ENCODE data around the gene MACF1. TPM values are rescaled to one million over a fixed set of nuclear protein-coding genes. Genes with fewer than 3 reads are reported as not detected.
"Not testable (repeated sequence)": the region's sequence is repeated elsewhere in the genome, so short reads cannot be mapped to it uniquely, and the experiment has no call there.

The MACF1 gene, protein sequence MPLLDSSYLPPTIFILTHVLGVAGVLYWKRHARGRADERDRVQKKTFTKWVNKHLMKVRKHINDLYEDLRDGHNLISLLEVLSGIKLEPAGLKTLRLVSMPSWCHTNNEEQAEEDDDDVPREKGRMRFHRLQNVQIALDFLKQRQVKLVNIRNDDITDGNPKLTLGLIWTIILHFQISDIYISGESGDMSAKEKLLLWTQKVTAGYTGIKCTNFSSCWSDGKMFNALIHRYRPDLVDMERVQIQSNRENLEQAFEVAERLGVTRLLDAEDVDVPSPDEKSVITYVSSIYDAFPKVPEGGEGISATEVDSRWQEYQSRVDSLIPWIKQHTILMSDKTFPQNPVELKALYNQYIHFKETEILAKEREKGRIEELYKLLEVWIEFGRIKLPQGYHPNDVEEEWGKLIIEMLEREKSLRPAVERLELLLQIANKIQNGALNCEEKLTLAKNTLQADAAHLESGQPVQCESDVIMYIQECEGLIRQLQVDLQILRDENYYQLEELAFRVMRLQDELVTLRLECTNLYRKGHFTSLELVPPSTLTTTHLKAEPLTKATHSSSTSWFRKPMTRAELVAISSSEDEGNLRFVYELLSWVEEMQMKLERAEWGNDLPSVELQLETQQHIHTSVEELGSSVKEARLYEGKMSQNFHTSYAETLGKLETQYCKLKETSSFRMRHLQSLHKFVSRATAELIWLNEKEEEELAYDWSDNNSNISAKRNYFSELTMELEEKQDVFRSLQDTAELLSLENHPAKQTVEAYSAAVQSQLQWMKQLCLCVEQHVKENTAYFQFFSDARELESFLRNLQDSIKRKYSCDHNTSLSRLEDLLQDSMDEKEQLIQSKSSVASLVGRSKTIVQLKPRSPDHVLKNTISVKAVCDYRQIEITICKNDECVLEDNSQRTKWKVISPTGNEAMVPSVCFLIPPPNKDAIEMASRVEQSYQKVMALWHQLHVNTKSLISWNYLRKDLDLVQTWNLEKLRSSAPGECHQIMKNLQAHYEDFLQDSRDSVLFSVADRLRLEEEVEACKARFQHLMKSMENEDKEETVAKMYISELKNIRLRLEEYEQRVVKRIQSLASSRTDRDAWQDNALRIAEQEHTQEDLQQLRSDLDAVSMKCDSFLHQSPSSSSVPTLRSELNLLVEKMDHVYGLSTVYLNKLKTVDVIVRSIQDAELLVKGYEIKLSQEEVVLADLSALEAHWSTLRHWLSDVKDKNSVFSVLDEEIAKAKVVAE (N-terminal part only)
- 98.6 TPM for polyA plus RNA-seq (2013, experiment 1 of 4)
- 138 TPM for polyA plus RNA-seq (2013, experiment 2 of 4)
- polyA plus RNA-seq (2013, experiment 3 of 4) = 72.0 TPM
- 103 TPM for polyA plus RNA-seq (2013, experiment 4 of 4)

GRCh38 chr1:39204441-39205081 is at the start of gene MACF1:
TSS of gene MACF1 (plus strand) at chr1:39204695. CDS start at chr1:39205023, 328 bp downstream.
- Histone ChIP-seq H3K9me3 (ENCODE audit: control insufficient read depth, low read length) (no peaks in the 10 kb centered on the region), H3K4me3 (ENCODE audit: insufficient read depth, low read depth, low read length) (peak within 1 kb of the TSS; percentile 2), H3K27ac (ENCODE audit: insufficient read depth, low read depth, low read length, poor library complexity, severe bottlenecking) (peak within 1 kb of the TSS; percentile 85), H3K4me1 (ENCODE audit: control insufficient read depth, insufficient read depth, low read length) (peaks cover 15% of the 10 kb centered on the region), H3K27me3 (ENCODE audit: control insufficient read depth, insufficient read depth, low read length, poor library complexity, severe bottlenecking) (no peaks in the 10 kb centered on the region), H3K36me3 (ENCODE audit: control insufficient read depth, insufficient read depth, low read length) (no peaks in the 10 kb centered on the region)
- WGBS, 2 experiments = 34 to 35% methylated on average over 8 to 9 of the region's 9 CpGs

GRCh38 chr1:39157304-39157703 is 47.2 kb upstream of the MACF1 start:
- no peak overlapping the region for H3K4me3 ChIP-seq (ENCODE audit: insufficient read depth, low read depth, low read length)
- no peaks in the 10 kb centered on the region for H3K36me3 ChIP-seq (ENCODE audit: control insufficient read depth, insufficient read depth, low read length)
- H3K4me1 ChIP-seq (ENCODE audit: control insufficient read depth, insufficient read depth, low read length) = peaks cover 55% of the 10 kb centered on the region
- H3K27ac ChIP-seq (ENCODE audit: insufficient read depth, low read depth, low read length, poor library complexity, severe bottlenecking) = no peak overlapping the region
- H3K9me3 ChIP-seq (ENCODE audit: control insufficient read depth, low read length) = no peaks in the 10 kb centered on the region
- H3K27me3 ChIP-seq (ENCODE audit: control insufficient read depth, insufficient read depth, low read length, poor library complexity, severe bottlenecking) = no peaks in the 10 kb centered on the region

GRCh38 chr1:39158327-39159086 is 46.0 kb upstream of the MACF1 start:
- no peaks in the 10 kb centered on the region for H3K27me3 ChIP-seq (ENCODE audit: control insufficient read depth, insufficient read depth, low read length, poor library complexity, severe bottlenecking)
- 35 to 38% methylated on average over 11 of the region's 11 CpGs for WGBS, 2 experiments
- peak overlapping the region; percentile 16 for H3K4me3 ChIP-seq (ENCODE audit: insufficient read depth, low read depth, low read length)
- peaks cover 45% of the 10 kb centered on the region for H3K4me1 ChIP-seq (ENCODE audit: control insufficient read depth, insufficient read depth, low read length)
- H3K27ac ChIP-seq (ENCODE audit: insufficient read depth, low read depth, low read length, poor library complexity, severe bottlenecking) = peak overlapping the region; percentile 58
- H3K9me3 ChIP-seq (ENCODE audit: control insufficient read depth, low read length) = no peaks in the 10 kb centered on the region
- H3K36me3 ChIP-seq (ENCODE audit: control insufficient read depth, insufficient read depth, low read length) = no peaks in the 10 kb centered on the region

DNA sequence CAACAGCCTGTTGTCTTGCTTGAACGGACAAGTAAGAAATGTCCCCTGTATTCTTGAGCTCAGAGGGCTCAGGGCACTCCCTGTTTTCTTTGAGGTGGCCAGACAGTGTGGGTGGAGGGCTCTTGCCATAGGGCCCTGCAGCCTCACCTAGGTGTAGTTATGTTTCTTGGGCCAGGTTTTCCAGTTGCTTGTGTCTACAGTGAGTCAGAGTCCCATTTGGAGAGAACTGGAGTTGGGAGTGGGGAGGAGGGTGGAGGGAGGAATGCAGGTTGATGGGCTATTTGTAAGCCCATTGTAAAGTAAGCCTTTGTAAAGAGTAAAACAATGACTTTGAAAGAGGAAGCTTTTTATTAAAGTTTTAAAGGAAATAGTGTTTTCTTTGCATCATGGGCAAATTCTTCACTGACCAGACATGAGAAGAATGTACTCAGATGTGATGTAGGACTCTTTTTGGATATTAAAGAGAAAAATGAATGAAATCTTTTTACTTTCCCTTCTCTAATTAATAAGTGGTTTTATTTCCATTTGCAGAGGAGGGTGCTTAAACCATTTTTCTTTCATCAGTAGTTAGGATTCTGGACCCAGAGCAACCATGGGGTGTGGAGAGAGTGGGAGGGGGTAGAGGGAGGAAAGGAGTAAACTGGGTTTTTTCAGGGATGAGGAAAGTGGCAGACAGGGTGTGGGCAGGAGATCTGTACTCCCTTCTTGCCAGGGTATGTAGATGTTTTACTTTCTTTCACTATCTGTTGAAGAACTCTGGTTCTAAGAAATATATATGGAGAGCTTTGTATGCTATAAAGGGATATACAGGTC is 45.1 kb upstream of the MACF1 start:
- peaks cover 44% of the 10 kb centered on the region for H3K4me1 ChIP-seq (ENCODE audit: control insufficient read depth, insufficient read depth, low read length)

GRCh38 chr1:39160703-39161102 is 43.8 kb upstream of the MACF1 start:
- H3K36me3 ChIP-seq (ENCODE audit: control insufficient read depth, insufficient read depth, low read length) = no peaks in the 10 kb centered on the region
- H3K4me1 ChIP-seq (ENCODE audit: control insufficient read depth, insufficient read depth, low read length) = peaks cover 48% of the 10 kb centered on the region
- no peak overlapping the region for H3K27ac ChIP-seq (ENCODE audit: insufficient read depth, low read depth, low read length, poor library complexity, severe bottlenecking)
- H3K4me3 ChIP-seq (ENCODE audit: insufficient read depth, low read depth, low read length) = no peak overlapping the region
- no peaks in the 10 kb centered on the region for H3K27me3 ChIP-seq (ENCODE audit: control insufficient read depth, insufficient read depth, low read length, poor library complexity, severe bottlenecking)
- no peaks in the 10 kb centered on the region for H3K9me3 ChIP-seq (ENCODE audit: control insufficient read depth, low read length)

More for the DNA sequence above, 45.1 kb upstream of the MACF1 start:
- no peaks in the 10 kb centered on the region for H3K36me3 ChIP-seq (ENCODE audit: control insufficient read depth, insufficient read depth, low read length)
- WGBS, 2 experiments = 40 to 41% methylated on average over 1 of the region's 1 CpG
- H3K27ac ChIP-seq (ENCODE audit: insufficient read depth, low read depth, low read length, poor library complexity, severe bottlenecking) = peak overlapping the region; percentile 58
- no peaks in the 10 kb centered on the region for H3K9me3 ChIP-seq (ENCODE audit: control insufficient read depth, low read length)
- no peaks in the 10 kb centered on the region for H3K27me3 ChIP-seq (ENCODE audit: control insufficient read depth, insufficient read depth, low read length, poor library complexity, severe bottlenecking)
- peak overlapping the region; percentile 16 for H3K4me3 ChIP-seq (ENCODE audit: insufficient read depth, low read depth, low read length)

DNA sequence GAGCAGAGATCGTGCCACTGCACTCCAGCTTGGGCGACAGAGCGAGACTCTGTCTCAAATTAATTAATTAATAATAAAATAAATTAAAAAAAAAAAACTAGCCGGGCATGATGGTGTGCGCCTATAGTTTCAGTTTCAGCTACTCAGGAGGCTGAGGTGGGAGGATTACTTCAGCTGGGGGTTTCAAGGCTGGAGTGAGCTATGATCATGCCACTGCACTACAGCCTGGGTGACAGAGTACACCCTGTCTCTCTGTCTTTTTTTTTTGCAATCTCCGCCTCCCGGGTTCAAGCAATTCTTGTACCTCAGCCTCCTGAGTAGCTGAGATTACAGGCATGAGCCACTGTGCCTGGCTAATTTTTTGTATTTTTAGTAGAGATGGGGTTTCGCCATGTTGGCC is 42.7 kb upstream of the MACF1 start:
- H3K9me3 ChIP-seq (ENCODE audit: control insufficient read depth, low read length); H3K27ac ChIP-seq (ENCODE audit: insufficient read depth, low read depth, low read length, poor library complexity, severe bottlenecking); H3K4me3 ChIP-seq (ENCODE audit: insufficient read depth, low read depth, low read length); H3K27me3 ChIP-seq (ENCODE audit: control insufficient read depth, insufficient read depth, low read length, poor library complexity, severe bottlenecking); H3K36me3 ChIP-seq (ENCODE audit: control insufficient read depth, insufficient read depth, low read length): not testable (repeated sequence)
- 93 to 95% methylated on average over 5 to 6 of the region's 8 CpGs for WGBS, 2 experiments
- H3K4me1 ChIP-seq (ENCODE audit: control insufficient read depth, insufficient read depth, low read length) = peaks cover 48% of the 10 kb centered on the region

GRCh38 chr1:39163469-39163868 is 41.0 kb upstream of the MACF1 start:
- H3K27ac ChIP-seq (ENCODE audit: insufficient read depth, low read depth, low read length, poor library complexity, severe bottlenecking) = no peak overlapping the region
- no peaks in the 10 kb centered on the region for H3K27me3 ChIP-seq (ENCODE audit: control insufficient read depth, insufficient read depth, low read length, poor library complexity, severe bottlenecking)
- no peaks in the 10 kb centered on the region for H3K9me3 ChIP-seq (ENCODE audit: control insufficient read depth, low read length)
- no peak overlapping the region for H3K4me3 ChIP-seq (ENCODE audit: insufficient read depth, low read depth, low read length)
- peaks cover 42% of the 10 kb centered on the region for H3K4me1 ChIP-seq (ENCODE audit: control insufficient read depth, insufficient read depth, low read length)
- H3K36me3 ChIP-seq (ENCODE audit: control insufficient read depth, insufficient read depth, low read length) = no peaks in the 10 kb centered on the region

DNA sequence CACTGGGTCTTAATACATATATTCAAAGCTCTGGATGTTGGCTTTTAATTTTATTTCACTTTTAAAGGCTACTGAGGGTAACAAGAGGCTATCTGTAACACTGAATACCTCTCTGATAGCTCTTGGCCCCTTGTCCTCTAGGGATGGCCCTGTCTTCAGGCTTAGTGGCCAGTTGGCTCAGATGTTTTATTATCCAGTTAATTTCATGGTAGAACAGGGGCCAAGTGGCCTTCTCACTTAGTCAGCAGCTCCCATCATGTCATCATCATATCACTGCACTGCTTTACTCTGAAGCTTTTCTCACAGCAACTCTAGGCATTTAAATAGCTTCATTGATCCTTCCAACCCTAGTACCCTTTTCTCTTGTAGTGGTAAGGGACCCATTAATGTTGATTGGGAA is 40.2 kb upstream of the MACF1 start:
- no peaks in the 10 kb centered on the region for H3K36me3 ChIP-seq (ENCODE audit: control insufficient read depth, insufficient read depth, low read length)
- H3K27ac ChIP-seq (ENCODE audit: insufficient read depth, low read depth, low read length, poor library complexity, severe bottlenecking) = peak overlapping the region; percentile 4
- H3K4me1 ChIP-seq (ENCODE audit: control insufficient read depth, insufficient read depth, low read length) = peaks cover 40% of the 10 kb centered on the region
- H3K27me3 ChIP-seq (ENCODE audit: control insufficient read depth, insufficient read depth, low read length, poor library complexity, severe bottlenecking) = no peaks in the 10 kb centered on the region
- no peak overlapping the region for H3K4me3 ChIP-seq (ENCODE audit: insufficient read depth, low read depth, low read length)
- no peaks in the 10 kb centered on the region for H3K9me3 ChIP-seq (ENCODE audit: control insufficient read depth, low read length)
